ENCODE results near the gene CRAT. TPM values are rescaled to one million over a fixed set of nuclear protein-coding genes. Genes with fewer than 3 reads are reported as not detected.

Gene CRAT
- total RNA-seq, 1 experiment from 2014 or later, result 14.5 TPM

DNA sequence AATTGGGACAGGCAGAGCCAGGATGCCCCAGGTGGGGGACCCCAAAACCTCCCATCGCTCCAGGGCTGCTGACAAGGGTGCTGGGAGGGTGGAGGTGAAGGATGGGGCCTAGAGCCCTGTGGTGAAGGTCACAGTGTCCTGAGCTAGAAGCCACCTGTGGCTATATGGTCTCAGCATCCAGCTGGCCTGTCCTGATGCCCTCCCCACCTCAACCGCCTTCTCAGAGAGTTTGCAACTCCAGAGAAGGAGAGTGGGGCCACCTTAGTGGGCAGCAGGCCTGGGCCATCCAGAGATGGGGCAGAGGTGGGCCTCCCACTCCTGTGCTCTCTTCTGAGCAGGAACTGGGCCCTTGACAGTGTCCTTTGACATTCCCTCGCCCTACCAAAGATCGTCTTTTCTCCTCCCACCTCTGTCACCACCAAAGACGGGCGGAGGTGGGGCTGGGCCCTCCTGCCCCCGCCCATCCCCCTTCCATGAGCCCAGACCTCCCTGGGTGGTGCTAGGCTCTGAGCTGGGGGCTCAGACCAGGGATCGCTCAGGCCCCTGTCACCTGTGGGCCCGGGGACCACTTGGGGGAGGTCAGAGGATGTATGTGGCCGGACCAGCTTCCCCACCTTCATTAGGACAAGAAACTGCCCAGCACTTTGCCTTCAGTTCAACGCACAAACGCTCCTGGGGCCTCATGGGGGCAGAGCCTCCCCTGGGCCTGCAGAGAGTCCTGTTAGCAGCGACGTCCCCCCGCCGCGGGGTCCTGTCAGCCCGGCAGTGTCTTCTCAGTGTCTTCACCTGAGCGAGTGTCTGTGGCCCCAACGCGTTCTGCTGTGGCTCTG, 39.7 kb downstream of the CRAT start:
- H3K9me3 Mint-ChIP-seq (ENCODE audit: unreplicated experiment), result no peaks in the 10 kb centered on the region
- H3K36me3 Mint-ChIP-seq (ENCODE audit: insufficient read depth, unreplicated experiment), result peaks cover 19% of the 10 kb centered on the region
- DNase-seq (ENCODE audit: unreplicated experiment), result no peak
- no TSS peak for BruUV-seq (replicated peaks)
- intact Hi-C loops (cut with micrococcal nuclease), result no loop called here
- no peaks in the 10 kb centered on the region for H3K4me1 Mint-ChIP-seq (ENCODE audit: insufficient read depth, unreplicated experiment)
- no peak overlapping the region for H3K27ac Mint-ChIP-seq (ENCODE audit: low read depth, unreplicated experiment)
- H3K4me3 Mint-ChIP-seq (ENCODE audit: unreplicated experiment), result no peak overlapping the region
- POLR2A ChIA-PET, result no interaction called here
- CTCF ChIA-PET, result interaction anchor here (0.6 kb wide), 2 partner anchors 43 to 337 kb away, joined by 3 to 4 read pairs; partner anchors contain the start of gene SH3GLB2
- H3K27me3 Mint-ChIP-seq (ENCODE audit: insufficient read depth, unreplicated experiment), result no peaks in the 10 kb centered on the region
- TF ChIP-seq, protein P1, sequence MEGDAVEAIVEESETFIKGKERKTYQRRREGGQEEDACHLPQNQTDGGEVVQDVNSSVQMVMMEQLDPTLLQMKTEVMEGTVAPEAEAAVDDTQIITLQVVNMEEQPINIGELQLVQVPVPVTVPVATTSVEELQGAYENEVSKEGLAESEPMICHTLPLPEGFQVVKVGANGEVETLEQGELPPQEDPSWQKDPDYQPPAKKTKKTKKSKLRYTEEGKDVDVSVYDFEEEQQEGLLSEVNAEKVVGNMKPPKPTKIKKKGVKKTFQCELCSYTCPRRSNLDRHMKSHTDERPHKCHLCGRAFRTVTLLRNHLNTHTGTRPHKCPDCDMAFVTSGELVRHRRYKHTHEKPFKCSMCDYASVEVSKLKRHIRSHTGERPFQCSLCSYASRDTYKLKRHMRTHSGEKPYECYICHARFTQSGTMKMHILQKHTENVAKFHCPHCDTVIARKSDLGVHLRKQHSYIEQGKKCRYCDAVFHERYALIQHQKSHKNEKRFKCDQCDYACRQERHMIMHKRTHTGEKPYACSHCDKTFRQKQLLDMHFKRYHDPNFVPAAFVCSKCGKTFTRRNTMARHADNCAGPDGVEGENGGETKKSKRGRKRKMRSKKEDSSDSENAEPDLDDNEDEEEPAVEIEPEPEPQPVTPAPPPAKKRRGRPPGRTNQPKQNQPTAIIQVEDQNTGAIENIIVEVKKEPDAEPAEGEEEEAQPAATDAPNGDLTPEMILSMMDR (IDR thresholded peaks at IDR 0.05; ENCODE audit: unreplicated experiment), result no peak

DNA sequence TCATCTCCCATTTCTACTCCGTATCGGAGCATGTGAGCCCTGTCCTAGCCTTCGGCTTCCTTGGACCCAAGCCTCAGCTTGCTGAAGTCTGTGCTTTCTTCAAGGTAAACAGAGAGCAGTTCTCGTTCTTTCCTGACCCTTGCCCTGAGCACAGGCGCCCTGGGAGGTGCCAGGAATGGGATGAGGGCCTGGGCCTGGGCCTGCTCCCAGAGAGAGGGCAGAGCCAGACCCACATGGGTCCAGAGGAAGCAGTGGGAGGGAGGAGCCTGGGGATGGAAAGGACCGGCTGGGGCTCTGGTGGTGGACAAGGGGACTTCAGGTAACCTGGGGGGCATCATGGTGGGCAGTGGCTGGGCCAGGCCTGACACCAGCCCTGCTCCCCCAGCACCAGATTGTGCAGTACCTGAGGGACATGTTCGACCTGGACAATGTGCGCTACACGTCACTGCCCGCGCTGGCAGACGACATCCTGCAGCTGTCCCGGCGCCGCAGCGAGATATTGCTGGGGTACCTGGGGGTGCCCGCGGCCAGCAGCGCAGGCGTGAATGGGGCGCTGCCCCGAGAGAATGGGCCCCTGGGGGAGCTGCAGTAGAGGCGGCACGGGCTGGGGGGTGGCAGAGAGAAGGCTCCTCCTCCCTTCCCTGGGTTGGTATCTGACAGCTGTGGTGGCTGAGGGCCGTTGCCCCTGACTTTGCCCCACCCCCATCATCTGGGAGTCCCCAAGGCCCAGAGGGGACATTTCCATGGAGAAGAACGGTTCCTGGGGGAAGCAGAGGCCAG, 40.5 kb downstream of the CRAT start:
- Mint-ChIP-seq H3K4me3 (ENCODE audit: unreplicated experiment) (no peak overlapping the region), H3K27me3 (ENCODE audit: insufficient read depth, unreplicated experiment) (no peaks in the 10 kb centered on the region), H3K4me1 (ENCODE audit: insufficient read depth, unreplicated experiment) (no peaks in the 10 kb centered on the region), H3K9me3 (ENCODE audit: unreplicated experiment) (no peaks in the 10 kb centered on the region), H3K27ac (ENCODE audit: low read depth, unreplicated experiment) (no peak overlapping the region), H3K36me3 (ENCODE audit: insufficient read depth, unreplicated experiment) (peaks cover 28% of the 10 kb centered on the region)
- no TSS peak for BruUV-seq (replicated peaks)
- ChIA-PET CTCF (interaction anchor here (0.6 kb wide), 1 partner anchor 42 kb away, joined by 3 read pairs; the partner anchor contains the start of gene SH3GLB2), POLR2A (interaction anchor here (0.5 kb wide), 1 partner anchor 421 kb away, joined by 3 read pairs; no protein-coding TSS in a partner anchor)
- DNase-seq (ENCODE audit: unreplicated experiment), result no peak
- TF ChIP-seq, protein P1 (IDR thresholded peaks at IDR 0.05; ENCODE audit: unreplicated experiment), result no peak
- intact Hi-C loops (cut with micrococcal nuclease), result no loop called here

DNA sequence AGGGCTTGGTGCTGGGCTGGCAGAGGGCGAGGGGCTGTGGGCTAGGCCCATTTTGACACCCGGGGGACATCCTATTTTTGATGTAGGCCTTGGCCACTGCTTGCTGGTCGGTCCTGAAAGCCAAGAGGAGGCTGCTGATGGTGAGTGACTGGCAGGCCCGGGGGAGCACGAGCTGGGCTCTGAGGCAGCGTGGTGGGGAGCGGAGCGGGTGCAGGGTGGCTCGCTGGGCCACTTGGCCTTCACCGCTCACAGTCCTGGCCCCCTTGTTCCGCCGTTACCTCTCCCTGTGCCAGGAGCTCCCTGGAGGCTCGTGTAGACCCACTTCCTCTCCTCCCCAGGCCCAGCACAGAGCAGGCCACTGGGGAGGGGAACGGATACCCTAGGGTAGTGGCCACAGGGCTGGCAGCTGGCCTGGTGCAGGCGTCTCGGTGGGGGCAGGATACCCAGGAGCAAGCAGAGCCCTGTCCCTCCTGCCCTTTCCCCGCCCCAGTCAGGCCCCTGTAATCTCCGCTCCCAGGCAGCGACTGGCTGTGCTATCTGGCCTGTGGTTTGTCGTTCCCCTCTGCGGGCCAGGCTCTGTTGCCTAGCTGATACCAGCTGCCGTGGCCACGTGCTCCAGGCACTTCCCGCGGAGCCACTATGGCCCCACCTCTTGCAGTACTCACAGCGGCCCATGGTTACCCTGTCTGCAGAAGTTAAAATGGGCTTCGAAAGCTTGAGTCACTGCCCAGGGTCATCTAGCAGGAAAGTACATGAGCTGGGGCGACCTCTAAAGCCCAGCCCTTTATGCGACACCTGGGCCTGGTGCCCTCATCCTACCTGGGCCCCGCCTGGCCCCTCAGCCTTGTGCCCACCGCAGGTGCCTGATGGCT, 41.4 kb downstream of the CRAT start:
- Mint-ChIP-seq H3K27me3 (ENCODE audit: insufficient read depth, unreplicated experiment) (no peaks in the 10 kb centered on the region), H3K4me3 (ENCODE audit: unreplicated experiment) (no peak overlapping the region), H3K4me1 (ENCODE audit: insufficient read depth, unreplicated experiment) (no peaks in the 10 kb centered on the region), H3K9me3 (ENCODE audit: unreplicated experiment) (no peaks in the 10 kb centered on the region), H3K36me3 (ENCODE audit: insufficient read depth, unreplicated experiment) (peaks cover 36% of the 10 kb centered on the region), H3K27ac (ENCODE audit: low read depth, unreplicated experiment) (no peak overlapping the region)
- no TSS peak for BruUV-seq (replicated peaks)
- POLR2A ChIA-PET, result interaction anchor here (0.5 kb wide), 1 partner anchor 420 kb away, joined by 3 read pairs; no protein-coding TSS in a partner anchor
- TF ChIP-seq, protein P1 (IDR thresholded peaks at IDR 0.05; ENCODE audit: unreplicated experiment), result no peak
- intact Hi-C loops (cut with micrococcal nuclease), result no loop called here
- no peak for DNase-seq (ENCODE audit: unreplicated experiment)
- CTCF ChIA-PET, result interaction anchor here (0.7 kb wide), 1 partner anchor 62 kb away, joined by 3 read pairs; no protein-coding TSS in a partner anchor

All from MCF 10A (cell line).